ENCODE results near the gene RBP3. TPM values are rescaled to one million over a fixed set of nuclear protein-coding genes. Genes with fewer than 3 reads are reported as not detected.

The RBP3 gene
- total and polyA plus RNA-seq, 2 of the 4 experiments (the other 2 are of a cell fraction), result not detected

- DNase-seq, result no peak
- H3K27me3 ChIP-seq (ENCODE audit: control insufficient read depth, insufficient read depth, low read length), result peaks cover 42% of the 10 kb centered on the region
Measured at GRCh38 chr10:47371629-47372485, 23.7 kb downstream of the RBP3 start.

More at GRCh38 chr10:47371629-47372485, 23.7 kb downstream of the RBP3 start:
- Histone ChIP-seq H3K27ac (ENCODE audit: insufficient read depth, low read length) (no peak overlapping the region), H3K18ac (ENCODE audit: low read depth, low read length) (no peak overlapping the region), H2AK5ac (ENCODE audit: low read depth, low read length) (no peak overlapping the region), H2BK5ac (ENCODE audit: low read depth, low read length, poor library complexity, severe bottlenecking) (no peak overlapping the region), H3K4ac (ENCODE audit: low read depth, low read length) (no peak overlapping the region), H2BK15ac (ENCODE audit: low read depth, low read length) (no peak overlapping the region), H4K5ac (ENCODE audit: low read depth, low read length) (no peak overlapping the region), H3K79me1 (ENCODE audit: low read depth in 1 of 2, low read length in 2 of 2) (no peaks in the 10 kb centered on the region), H3K4me1 (ENCODE audit: control insufficient read depth, insufficient read depth, low read length) (peaks cover 4% of the 10 kb centered on the region; the same call in 1 of the 2 replicates), H3K9ac (ENCODE audit: low read depth, low read length) (no peak overlapping the region), H3K14ac (replicated peaks; ENCODE audit: low read depth, low read length) (no peak overlapping the region), H3K9me1 (ENCODE audit: insufficient read depth, low read length) (no peaks in the 10 kb centered on the region), H4K8ac (ENCODE audit: low read depth in 2 of 2, low read length in 2 of 2) (no peak overlapping the region), H3K4me2 (ENCODE audit: low read depth, low read length) (no peak overlapping the region), H2BK120ac (ENCODE audit: low read depth, low read length) (no peak overlapping the region), H2AFZ (replicated peaks; ENCODE audit: low read length, poor library complexity) (no peak overlapping the region), H3K4me3 (ENCODE audit: insufficient read depth, low read depth, low read length) (no peak overlapping the region), H4K91ac (ENCODE audit: insufficient read depth, low read depth, low read length) (no peak overlapping the region), H3K36me3 (ENCODE audit: control insufficient read depth, insufficient read depth, low read length) (no peaks in the 10 kb centered on the region), H3K9me3 (ENCODE audit: control insufficient read depth, insufficient read depth, low read length) (no peaks in the 10 kb centered on the region), H2AK9ac (replicated peaks; ENCODE audit: low read depth, low read length, poor library complexity) (no peak overlapping the region), H3K56ac (ENCODE audit: extremely low read depth, insufficient read depth, low read length) (no peak overlapping the region), H3K23ac (ENCODE audit: low read depth, low read length) (no peak overlapping the region), H2BK20ac (ENCODE audit: low read depth, low read length) (no peak overlapping the region), H4K20me1 (ENCODE audit: insufficient read depth, low read length) (no peaks in the 10 kb centered on the region)
- intact Hi-C loops (cut with micrococcal nuclease), result no loop called here
- WGBS, 2 experiments (ENCODE audit: extremely low coverage in 2 of 2, insufficient read length in 1 of 2), result no CpG with 5 or more reads among the region's 7 CpGs
- no TSS peak for BruUV-seq (replicated peaks)
- dilution Hi-C loops (cut with HindIII; ENCODE audit: low sequenced_read_pairs, unreplicated experiment), result no loop called here
- ChIA-PET POLR2A (ENCODE audit: unreplicated experiment) (no interaction called here), CTCF (interaction anchor here (0.9 kb wide), 1 partner anchor 10 kb away, joined by 3 read pairs; no protein-coding TSS in a partner anchor)
- TF ChIP-seq SMC3 (IDR thresholded peaks at IDR 0.05; ENCODE audit: low read depth, low read length) (no peak), CEBPB (IDR thresholded peaks at IDR 0.05; ENCODE audit: low read depth, low read length) (no peak), NFE2L2 (IDR thresholded peaks at IDR 0.05; ENCODE audit: low read depth, low read length) (no peak), MXI1 (IDR thresholded peaks at IDR 0.05; ENCODE audit: borderline replicate concordance, low read depth, low read length) (no peak), RAD21 (IDR thresholded peaks at IDR 0.05; ENCODE audit: low read length) (no peak), MAFK (IDR thresholded peaks at IDR 0.05; ENCODE audit: low read depth, low read length) (no peak), FOS (IDR thresholded peaks at IDR 0.05; ENCODE audit: low read depth, low read length) (no peak), CHD1 (IDR thresholded peaks at IDR 0.05; ENCODE audit: low read depth, low read length) (no peak), MAZ (IDR thresholded peaks at IDR 0.05; ENCODE audit: borderline replicate concordance, low read depth, low read length) (no peak), USF2 (IDR thresholded peaks at IDR 0.05; ENCODE audit: low read depth, low read length) (no peak)
- TF ChIP-seq, protein P1, sequence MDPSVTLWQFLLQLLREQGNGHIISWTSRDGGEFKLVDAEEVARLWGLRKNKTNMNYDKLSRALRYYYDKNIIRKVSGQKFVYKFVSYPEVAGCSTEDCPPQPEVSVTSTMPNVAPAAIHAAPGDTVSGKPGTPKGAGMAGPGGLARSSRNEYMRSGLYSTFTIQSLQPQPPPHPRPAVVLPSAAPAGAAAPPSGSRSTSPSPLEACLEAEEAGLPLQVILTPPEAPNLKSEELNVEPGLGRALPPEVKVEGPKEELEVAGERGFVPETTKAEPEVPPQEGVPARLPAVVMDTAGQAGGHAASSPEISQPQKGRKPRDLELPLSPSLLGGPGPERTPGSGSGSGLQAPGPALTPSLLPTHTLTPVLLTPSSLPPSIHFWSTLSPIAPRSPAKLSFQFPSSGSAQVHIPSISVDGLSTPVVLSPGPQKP (IDR thresholded peaks at IDR 0.05; ENCODE audit: borderline replicate concordance, low read depth, low read length), result no peak
- TF ChIP-seq, protein P2, sequence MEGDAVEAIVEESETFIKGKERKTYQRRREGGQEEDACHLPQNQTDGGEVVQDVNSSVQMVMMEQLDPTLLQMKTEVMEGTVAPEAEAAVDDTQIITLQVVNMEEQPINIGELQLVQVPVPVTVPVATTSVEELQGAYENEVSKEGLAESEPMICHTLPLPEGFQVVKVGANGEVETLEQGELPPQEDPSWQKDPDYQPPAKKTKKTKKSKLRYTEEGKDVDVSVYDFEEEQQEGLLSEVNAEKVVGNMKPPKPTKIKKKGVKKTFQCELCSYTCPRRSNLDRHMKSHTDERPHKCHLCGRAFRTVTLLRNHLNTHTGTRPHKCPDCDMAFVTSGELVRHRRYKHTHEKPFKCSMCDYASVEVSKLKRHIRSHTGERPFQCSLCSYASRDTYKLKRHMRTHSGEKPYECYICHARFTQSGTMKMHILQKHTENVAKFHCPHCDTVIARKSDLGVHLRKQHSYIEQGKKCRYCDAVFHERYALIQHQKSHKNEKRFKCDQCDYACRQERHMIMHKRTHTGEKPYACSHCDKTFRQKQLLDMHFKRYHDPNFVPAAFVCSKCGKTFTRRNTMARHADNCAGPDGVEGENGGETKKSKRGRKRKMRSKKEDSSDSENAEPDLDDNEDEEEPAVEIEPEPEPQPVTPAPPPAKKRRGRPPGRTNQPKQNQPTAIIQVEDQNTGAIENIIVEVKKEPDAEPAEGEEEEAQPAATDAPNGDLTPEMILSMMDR (conservative IDR thresholded peaks at IDR 0.05; ENCODE audit: low read depth, low read length), result no peak
- in situ Hi-C loops (cut with MboI; ENCODE audit: low sequenced_read_pairs), result no loop called here
- ATAC-seq (ENCODE audit: low read depth), result no peak

Data from IMR-90 (cell line).